ENCODE data around the gene FCGR3B.
"Not testable (repeated sequence)": the region's sequence is repeated elsewhere in the genome, so short reads cannot be mapped to it uniquely, and the experiment has no call there.

FCGR3B gene

DNA sequence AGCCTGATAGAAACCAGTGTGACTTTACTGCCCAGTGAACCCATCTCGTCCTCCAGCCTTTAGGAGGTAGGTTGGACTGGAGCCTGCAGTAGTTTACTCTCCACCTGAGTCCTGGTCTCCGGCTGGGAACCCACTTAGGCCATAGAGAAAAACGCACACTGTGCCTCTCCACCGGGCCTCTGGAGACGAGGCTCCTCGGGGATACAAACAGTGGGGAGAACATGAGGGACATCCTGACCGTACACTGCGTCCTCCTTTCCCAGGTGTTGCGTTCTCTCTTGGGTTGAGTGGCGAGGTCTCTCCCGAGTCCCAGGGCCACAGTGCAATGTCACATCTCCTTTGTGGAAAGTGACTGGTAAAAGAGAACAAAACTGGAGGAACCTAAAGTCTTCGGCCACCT lies 26.0 kb downstream of the FCGR3B start:
- DNase-seq, result not testable (repeated sequence)

DNA sequence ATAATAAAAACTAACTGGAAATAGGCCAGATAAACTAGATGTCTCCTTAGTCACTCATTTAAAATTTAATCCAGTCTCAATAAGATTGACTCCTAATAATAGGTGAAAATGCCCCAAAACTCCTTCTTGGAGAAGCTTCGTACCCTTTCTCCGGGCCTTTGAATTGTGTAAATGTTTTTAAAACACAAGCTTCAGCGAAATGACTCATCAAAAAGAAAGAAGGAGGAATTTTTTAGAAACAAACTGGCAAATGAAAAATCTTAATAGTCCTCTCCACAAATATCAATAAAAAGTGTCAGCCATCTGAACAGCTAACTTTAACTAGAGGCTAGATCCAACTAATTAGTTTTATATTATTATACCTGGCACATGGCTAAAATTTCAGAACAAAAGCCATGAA lies 33.9 kb downstream of the FCGR3B start:
- not testable (repeated sequence) for DNase-seq

DNA sequence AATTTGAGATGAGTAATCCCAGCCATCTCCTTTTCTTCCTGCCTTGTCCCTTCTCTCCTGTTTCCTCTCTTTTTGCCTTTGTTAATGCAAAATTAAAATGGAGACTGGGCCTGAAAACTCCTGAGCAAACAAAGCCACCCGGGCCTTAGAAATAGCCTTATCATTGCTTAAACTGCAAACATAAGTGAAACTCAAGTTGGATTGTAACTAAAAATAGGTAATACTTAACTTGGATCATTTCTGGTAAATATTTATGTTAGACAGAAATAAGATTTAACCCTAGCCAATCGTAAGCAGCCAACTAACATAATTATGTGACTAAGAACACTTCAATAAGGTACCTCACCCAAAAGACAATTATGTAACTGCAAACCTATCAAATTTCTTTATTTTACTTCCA lies 35.4 kb downstream of the FCGR3B start:
- not testable (repeated sequence) for DNase-seq

DNA sequence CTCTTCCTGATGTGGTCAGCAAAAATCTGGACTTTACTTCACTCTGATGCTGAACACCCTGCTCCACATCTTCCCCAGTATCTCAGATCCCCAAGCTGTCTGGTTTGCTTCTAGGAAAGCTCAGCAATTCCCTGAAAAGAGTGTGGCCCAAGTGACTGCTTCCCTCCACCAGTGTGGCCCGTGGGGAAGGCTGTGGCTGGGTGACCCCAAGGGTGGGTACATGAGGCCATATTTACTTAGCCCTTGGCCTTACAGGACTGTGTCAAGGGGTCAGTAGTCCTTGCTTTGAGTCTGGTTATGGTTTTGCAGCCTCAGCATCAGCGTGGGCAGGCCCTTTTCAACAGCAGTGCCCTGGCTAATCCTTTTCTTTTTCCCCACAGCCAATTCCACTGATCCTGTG lies 35.8 kb downstream of the FCGR3B start:
- DNase-seq, result not testable (repeated sequence)

DNA sequence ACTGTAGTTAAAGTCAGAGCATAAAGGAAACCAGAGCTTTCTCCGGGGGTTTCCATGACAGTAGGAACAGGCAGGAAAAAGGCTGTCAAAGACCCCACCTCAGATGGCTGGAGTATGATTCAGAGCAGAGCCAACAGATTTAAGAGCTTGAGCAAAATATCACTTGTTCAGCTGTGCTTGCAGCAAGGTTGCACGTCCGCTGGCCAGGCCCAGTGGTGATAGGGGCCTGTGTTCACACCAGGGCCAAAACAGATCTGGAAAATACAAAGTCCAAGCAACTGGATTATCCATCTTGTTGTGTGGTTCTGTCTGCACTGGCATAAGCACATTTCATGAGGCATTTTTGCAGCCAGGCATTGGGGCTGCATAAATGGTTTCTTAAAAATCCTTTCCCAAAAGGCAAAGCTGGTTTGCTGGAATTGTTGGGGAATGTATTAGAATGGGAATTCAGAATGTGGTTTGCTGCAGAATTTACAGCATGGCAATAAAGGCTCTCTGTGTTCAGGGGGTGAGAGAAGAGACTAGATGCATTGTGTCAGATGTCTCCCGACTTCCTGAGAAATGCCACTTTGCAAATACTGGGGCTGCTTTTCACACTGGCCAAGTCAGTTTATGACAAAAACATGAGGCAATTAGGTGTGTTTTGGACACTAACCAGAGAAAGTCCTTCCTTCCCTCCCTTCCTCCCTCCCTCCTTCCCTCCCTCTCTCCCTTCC lies 36.5 kb downstream of the FCGR3B start:
- not testable (repeated sequence) for DNase-seq

DNA sequence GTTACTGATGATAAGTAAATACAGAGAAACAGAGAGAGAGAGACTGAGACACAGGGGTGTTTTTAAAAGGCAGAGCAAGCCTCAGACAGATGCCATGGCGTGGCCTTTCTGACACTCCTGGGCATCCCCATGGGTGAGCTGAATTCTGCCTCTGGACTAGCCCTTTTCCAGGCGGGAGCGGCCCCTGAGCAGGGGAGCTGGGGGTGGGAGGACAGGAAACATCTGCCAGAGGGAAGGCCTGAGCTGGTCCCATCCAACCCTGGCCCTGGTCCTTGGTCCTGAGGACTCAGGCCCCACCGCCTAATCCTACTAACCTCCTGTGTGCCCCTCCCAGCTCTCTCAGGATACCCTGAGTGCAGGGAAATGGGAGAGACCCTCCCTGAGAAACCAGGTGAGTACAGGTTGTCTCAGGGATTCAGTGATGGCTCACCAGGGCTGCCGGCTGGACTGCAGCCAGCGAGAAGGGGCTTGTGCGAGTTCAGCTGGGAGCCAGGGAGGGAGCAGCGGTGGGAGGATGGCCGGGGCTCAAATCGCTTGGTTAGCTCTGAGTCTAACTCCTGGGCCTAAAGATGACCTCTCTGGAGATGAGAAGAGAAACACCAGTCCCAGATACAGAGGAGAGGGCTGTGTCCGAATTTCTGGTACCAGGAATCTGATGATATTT lies 37.8 kb downstream of the FCGR3B start:
- not testable (repeated sequence) for DNase-seq

DNA sequence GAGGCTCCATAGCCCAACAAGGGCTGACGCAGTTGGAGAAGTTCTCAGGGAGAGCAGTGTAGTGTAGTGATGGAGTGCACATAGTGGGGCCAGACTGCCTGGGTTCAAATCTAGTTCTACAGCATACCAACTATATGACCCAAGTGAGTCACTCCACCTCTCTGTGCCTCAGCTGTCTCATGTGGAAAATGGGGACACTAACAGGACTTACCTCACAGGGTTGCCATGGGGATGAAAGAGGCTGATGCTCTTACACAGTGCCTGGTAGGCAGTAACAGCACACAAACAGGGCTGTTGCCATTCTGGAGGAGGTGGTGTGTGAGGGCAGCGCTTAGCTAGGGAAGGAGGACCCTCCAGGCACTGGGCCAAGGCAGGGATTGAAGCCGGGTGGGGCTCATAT lies 38.4 kb downstream of the FCGR3B start:
- DNase-seq, result not testable (repeated sequence)

DNA sequence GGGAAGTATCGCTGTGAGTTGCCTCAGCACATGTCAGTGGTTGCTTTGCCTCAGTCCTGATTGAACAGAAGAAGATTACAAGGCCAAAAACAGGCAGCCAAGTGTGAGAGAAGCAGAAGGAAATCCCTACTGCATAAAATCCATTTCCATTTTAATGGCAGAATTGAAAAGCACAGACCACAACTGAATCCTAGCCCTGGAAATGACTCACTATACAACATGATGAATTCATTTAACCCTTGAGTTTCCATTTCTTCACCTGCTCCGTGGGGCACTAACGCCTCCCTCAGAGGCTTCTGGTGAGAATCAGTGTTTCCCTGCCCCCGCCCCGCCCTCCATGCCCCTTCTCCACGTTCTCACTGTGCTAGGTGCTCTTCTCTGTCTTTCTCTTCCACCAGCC lies 41.1 kb downstream of the FCGR3B start:
- DNase-seq, result not testable (repeated sequence)

DNA sequence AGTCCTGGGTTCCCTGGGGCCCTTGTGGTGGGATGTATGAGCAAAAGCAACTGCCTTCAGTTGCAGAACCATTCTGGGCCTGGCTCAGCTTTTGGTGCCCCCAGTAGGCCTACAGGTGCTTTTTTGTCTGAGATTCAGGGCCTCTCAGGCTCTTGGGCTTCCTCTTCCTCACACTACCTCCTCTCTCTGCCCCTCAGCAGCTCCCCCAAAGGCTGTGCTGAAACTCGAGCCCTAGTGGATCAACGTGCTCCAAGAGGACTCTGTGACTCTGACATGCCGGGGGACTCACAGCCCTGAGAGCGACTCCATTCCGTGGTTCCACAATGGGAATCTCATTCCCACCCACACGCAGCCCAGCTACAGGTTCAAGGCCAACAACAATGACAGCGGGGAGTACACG lies 41.6 kb downstream of the FCGR3B start:
- not testable (repeated sequence) for DNase-seq

DNA sequence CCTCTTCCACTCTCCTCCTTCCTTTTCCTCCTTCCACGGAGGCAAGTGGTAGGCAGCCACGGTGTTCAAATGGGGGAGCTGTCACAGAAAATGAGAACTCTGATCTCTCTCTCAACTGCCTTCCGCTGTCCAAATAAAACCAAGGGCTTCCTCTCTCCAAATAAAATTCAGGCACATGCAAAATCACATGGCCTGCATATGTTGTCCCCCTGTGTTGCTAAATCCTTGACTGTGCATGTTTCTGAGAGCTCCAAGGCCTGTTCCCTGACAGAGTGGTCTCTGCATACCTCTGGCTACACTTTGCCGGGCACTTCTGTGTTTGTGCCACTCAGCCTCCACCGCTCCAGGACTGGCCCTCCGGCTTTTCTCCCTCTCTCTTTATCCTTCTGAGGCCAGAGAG lies 42.4 kb downstream of the FCGR3B start:
- not testable (repeated sequence) for DNase-seq

DNA sequence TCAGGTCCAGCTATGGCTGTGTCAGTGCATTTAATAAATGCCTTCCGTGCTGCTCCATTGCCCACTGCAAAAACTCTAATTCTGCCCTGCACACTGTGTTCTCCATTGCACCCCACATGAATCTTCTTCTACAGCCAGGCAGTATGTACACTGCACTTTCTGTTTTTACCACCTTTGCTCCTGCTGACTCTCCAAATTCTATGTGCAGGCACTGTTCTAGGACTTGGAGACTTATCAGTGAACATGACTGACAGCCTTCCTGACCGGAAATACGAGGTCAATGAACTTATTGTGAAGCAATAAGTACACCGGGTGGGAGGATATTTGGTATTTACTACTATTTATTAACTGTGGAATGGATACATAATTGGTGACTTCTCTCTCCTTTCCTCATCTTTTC lies 48.1 kb downstream of the FCGR3B start:
- not testable (repeated sequence) for DNase-seq

DNA sequence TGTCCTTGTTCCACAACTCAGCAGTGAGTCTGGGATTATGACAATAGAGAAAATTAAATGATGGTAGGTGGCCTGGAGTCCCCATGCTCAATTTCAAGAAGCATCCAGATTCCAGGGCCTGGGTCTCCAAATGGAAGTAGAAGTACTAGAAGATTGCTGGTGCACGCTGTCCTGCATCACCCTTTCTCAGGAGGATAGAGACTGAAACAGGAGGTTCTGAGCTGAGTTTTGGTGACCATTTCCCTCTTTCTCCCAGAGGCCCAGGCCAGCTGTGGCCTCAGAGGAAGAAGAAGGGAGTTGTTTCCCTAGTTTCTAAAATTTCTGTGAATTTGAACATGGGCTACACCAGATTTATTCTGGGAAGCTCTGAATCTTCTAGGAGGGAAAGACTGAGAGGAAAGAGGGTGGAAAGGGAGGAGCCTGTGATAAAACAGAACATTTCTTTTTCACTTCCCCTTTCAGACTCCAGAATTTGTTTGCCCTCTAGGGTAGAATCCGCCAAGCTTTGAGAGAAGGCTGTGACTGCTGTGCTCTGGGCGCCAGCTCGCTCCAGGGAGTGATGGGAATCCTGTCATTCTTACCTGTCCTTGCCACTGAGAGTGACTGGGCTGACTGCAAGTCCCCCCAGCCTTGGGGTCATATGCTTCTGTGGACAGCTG lies 50.0 kb downstream of the FCGR3B start:
- not testable (repeated sequence) for DNase-seq

DNA sequence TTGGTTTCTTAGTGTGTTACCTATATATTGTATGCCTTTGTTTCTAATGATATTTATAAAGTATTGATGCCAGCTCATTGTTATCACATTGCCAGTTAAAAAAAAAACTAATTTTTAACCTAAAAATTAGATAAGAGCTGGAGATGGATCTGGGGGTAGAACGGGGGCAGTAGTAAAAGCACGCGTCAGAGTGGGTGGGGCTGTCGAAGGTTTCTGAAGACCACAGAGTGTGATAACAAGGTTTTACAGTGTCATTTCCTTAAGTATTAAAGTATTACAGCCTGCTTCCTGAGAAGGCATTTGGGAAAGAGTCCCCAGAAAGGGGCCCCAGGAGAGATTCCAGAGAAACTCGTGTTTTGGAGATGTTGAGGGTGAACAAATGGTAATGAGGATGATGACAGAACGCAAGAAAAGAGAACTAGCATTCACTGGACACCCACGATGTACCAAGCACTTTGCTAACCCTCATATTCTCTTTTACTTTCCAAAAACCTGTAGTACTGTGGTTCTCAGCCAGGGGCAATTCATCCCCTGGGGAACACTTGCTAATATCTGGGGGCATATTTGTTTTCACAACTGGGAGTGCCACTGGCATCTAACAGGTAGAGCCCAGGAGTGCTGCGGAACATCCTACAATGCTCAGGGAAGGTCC lies 51.0 kb downstream of the FCGR3B start:
- not testable (repeated sequence) for DNase-seq

DNA sequence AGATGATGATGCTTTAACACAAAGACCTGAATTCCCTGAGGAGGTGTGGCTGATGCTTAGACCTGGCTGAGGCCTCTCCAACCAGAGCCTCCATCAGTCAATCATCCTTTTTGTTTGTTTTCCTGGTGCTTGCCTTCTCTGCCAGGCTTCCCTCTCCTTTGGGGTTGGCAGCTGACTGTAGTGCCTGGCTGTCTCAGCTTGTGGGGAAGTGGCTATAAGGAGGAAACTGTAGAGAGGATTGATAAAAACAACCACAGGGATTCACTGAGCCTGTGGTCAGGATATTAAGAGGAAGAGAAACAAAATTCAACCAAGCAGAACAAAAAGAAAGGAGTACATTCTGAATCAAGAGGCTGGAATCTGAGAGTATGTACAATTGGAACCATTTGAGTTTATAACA lies 54.3 kb downstream of the FCGR3B start:
- not testable (repeated sequence) for DNase-seq

Data from activated CD8-positive, alpha-beta memory T cell treated with anti-CD3 and anti-CD28 coated beads, Interleukin-2, amount 50 U/mL, for 48 hours (primary cell).